GM23248 (cell line): ENCODE data around the gene KRT31. TPM values are rescaled to one million over a fixed set of nuclear protein-coding genes. Genes with fewer than 3 reads are reported as not detected.

Source experiments
- DNase-seq: peaks from one replicate; pipeline ENCODE4 v3.0.0-alpha.2; 2015
- H2AFZ ChIP-seq: fragments of 200-600 bp; sonication (generic); 2 replicates; pipeline ENCODE4 v1.6.1; 2016; ENCODE audit warnings: antibody characterized with exemption
- H3F3A ChIP-seq: fragments of 200-600 bp; sonication (generic); 2 replicates; pipeline ENCODE4 v1.6.1; 2016; ENCODE audit warnings: mild to moderate bottlenecking, antibody characterized with exemption, mixed run types; ENCODE audit not compliant: insufficient read depth
- H3K27ac ChIP-seq: fragments of 200-600 bp; sonication (generic); 2 replicates; pipeline ENCODE4 v1.5.1; 2016; ENCODE audit warnings: mild to moderate bottlenecking
- H3K27me3 ChIP-seq: fragments of 200-600 bp; sonication (generic); replicated peaks from 2 replicates; pipeline ENCODE4 v1.6.1; 2016; ENCODE audit warnings: mild to moderate bottlenecking; ENCODE audit not compliant: insufficient read depth
- H3K36me3 ChIP-seq: fragments of 200-600 bp; sonication (generic); 2 replicates; pipeline ENCODE4 v1.6.1; 2016; ENCODE audit warnings: low read depth, mild to moderate bottlenecking
- H3K4me1 ChIP-seq: fragments of 200-600 bp; sonication (generic); 2 replicates; pipeline ENCODE4 v1.6.1; 2016; ENCODE audit warnings: mild to moderate bottlenecking; ENCODE audit not compliant: insufficient read depth
- H3K4me2 ChIP-seq: fragments of 200-600 bp; sonication (generic); one replicate; pipeline ENCODE4 v1.6.1; 2016; ENCODE audit warnings: mild to moderate bottlenecking; ENCODE audit not compliant: unreplicated experiment
- H3K4me3 ChIP-seq: fragments of 200-600 bp; sonication (generic); 2 replicates; pipeline ENCODE4 v1.5.1; 2016; ENCODE audit warnings: mild to moderate bottlenecking
- H3K79me2 ChIP-seq: fragments of 200-600 bp; sonication (generic); 2 replicates; pipeline ENCODE4 v1.6.1; 2016; ENCODE audit warnings: mild to moderate bottlenecking; ENCODE audit not compliant: insufficient read depth
- H3K9ac ChIP-seq: fragments of 200-600 bp; sonication (generic); 2 replicates; pipeline ENCODE4 v1.6.1; 2016; ENCODE audit warnings: mild to moderate bottlenecking
- H3K9me2 ChIP-seq: fragments of 200-600 bp; sonication (generic); 2 replicates; pipeline ENCODE4 v1.6.1; 2016; ENCODE audit warnings: mixed run types, mild to moderate bottlenecking, moderate library complexity; ENCODE audit not compliant: insufficient read depth
- H3K9me3 ChIP-seq: fragments of 200-600 bp; sonication (generic); one replicate; pipeline ENCODE4 v1.6.1; 2017; ENCODE audit warnings: low read depth
- H4K20me1 ChIP-seq: fragments of 200-600 bp; sonication (generic); 2 replicates; pipeline ENCODE4 v1.6.0; 2016; ENCODE audit not compliant: insufficient read depth
- EZH2 ChIP-seq: fragments of 200-600 bp; sonication (generic); IDR thresholded peaks from 2 replicates; pipeline ENCODE4 v1.6.1; 2018; ENCODE audit warnings: antibody characterized with exemption, mild to moderate bottlenecking; ENCODE audit not compliant: insufficient read depth, poor library complexity, severe bottlenecking
- EZH2phosphoT487 ChIP-seq: fragments of 200-600 bp; sonication (generic); IDR thresholded peaks from 2 replicates; pipeline ENCODE4 v1.6.1; 2018; ENCODE audit warnings: antibody characterized with exemption, moderate library complexity, mild to moderate bottlenecking, low read depth; ENCODE audit not compliant: insufficient read depth
- WGBS, 2 experiments: methylation state at CpG; one replicate each; pipeline ENCODE4 v1.1.6; 2015 to 2017; ENCODE audit warnings: low lambda C conversion rate in 2 of 2, low coverage in 1 of 2; ENCODE audit errors: missing lambda C conversion rate in 2 of 2; 5-methylcytosine and 5-hydroxymethylcytosine counted together
- in situ Hi-C: fragments of 300-500 bp; cut with MboI; formaldehyde crosslinking; loops from 2 replicates; pipeline ENCODE4 v1.15.0; 2020
- polyA plus RNA-seq: library from polyadenylated mRNA; unstranded; fragments of >200 nt; fragmentation: Nextera tagmentation; extraction: Ambion mirVana; gene quantifications from 2 replicates; pipeline ENCODE4 v1.2.1, GENCODE V29; 2016
- total RNA-seq: library from RNA; depleted of rRNA; stranded (reverse); fragments of >200 nt; shearing (Covaris generic); gene quantifications from 2 replicates; pipeline ENCODE4 v1.2.3, GENCODE V29; 2014

Gene KRT31
- total and polyA plus RNA-seq, 2 experiments from 2014 or later = not detected

DNA sequence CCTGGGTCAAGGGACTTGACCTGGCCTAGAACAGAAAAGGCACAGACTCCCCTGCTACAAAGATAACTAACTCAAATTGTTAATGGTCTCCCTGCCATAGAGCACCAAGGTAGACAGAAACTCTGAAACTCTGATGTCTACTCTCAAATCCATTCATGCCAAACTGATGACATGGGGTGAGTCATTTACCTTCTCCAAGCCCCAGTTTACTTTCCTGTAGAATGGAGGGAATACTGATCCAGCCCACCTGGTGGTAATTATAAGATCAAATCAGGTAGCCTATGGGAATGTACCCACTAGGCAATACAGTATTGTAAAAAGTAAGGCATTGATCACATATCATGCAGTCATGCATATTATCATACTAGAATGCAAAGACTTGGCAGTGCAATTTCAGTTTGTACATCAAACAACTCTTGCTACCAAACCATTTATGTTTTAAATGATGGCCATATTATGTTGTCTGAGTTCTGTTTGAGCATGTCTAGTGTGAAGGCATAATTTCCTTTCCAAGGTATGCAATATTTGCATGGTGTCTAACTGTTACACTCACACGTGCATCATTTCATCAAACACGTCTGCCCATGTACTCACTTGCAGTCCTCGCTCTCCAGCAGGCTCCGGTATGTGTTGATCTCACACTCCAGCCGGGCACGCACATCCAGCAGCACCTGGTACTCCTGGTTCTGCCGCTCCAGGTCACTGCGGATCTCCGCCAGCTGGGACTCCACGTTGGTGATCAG, 3.0 kb downstream of the KRT31 start:
- no peak overlapping the region for H3K4me3 ChIP-seq
- no peaks in the 10 kb centered on the region for H3K9me2 ChIP-seq
- no peaks in the 10 kb centered on the region for H3K36me3 ChIP-seq
- H4K20me1 ChIP-seq = no peaks in the 10 kb centered on the region
- no peak overlapping the region for H3K9ac ChIP-seq
- H3K4me2 ChIP-seq = no peak overlapping the region
- in situ Hi-C loops = no loop called here
- WGBS, 2 experiments = 60 to 65% methylated on average over 10 of the region's 10 CpGs
- no peak overlapping the region for H2AFZ ChIP-seq
- no peak overlapping the region for H3K27ac ChIP-seq
- H3K4me1 ChIP-seq = peaks cover 17% of the 10 kb centered on the region
- no peaks in the 10 kb centered on the region for H3K27me3 ChIP-seq
- H3K79me2 ChIP-seq = no peaks in the 10 kb centered on the region
- H3K9me3 ChIP-seq = no peaks in the 10 kb centered on the region
- H3F3A ChIP-seq = no peaks in the 10 kb centered on the region; the same call in 1 of the 2 replicates
- no peak for DNase-seq
- TF ChIP-seq EZH2 = no peak
- no peak for TF ChIP-seq EZH2phosphoT487

DNA sequence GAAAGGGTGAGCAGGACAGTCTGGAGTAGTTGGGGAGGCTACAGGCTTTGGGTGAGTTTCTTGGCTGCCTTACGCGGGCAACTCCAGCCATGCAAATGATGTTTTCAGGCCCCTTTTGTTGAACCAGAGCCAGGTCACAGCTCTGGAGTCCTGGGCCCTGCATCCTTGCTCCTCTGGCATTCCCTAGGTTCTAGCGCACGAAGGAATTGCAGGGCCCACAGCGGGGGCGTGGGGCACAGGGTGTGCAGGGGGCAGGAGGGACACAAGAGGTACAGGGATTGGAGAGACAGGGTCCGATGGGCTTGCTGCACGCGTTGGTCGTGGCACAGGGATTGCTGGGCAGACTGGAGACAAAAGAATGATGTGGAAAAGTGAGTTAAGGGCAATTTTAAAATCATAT, 3.6 kb downstream of the KRT31 start:
- H3K9ac ChIP-seq = no peak overlapping the region
- no peak overlapping the region for H3K4me3 ChIP-seq
- TF ChIP-seq EZH2 = no peak
- no peaks in the 10 kb centered on the region for H3K36me3 ChIP-seq
- no peaks in the 10 kb centered on the region for H3K9me3 ChIP-seq
- H3K27ac ChIP-seq = no peak overlapping the region
- peaks cover 17% of the 10 kb centered on the region for H3K4me1 ChIP-seq
- H4K20me1 ChIP-seq = no peaks in the 10 kb centered on the region
- in situ Hi-C loops = no loop called here
- no peaks in the 10 kb centered on the region for H3K27me3 ChIP-seq
- DNase-seq = no peak
- H3K79me2 ChIP-seq = no peaks in the 10 kb centered on the region
- 90 to 92% methylated on average over 10 of the region's 10 CpGs for WGBS, 2 experiments
- no peak overlapping the region for H3K4me2 ChIP-seq
- no peak overlapping the region for H2AFZ ChIP-seq
- H3F3A ChIP-seq = no peaks in the 10 kb centered on the region; the same call in 1 of the 2 replicates
- no peaks in the 10 kb centered on the region for H3K9me2 ChIP-seq

DNA sequence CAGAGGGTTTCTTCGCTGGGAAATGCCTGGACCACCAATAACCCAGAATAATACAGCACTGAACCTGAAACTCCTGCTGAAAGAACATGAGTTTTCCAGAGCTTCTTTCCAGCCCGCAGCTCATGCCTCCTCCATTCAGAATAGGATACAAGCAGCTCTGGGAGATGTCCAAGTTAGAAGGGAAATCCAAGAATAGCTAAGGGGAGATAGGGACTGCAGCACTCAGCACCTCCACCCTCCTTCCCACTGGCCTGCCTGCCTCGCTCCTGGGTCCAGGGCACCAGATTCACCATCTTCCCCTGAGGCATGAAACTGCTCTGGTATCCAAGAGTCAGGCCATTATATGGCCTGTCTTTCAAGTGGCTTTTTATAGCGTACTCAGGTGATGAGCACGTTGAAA, 4.1 kb downstream of the KRT31 start:
- Histone ChIP-seq H3K4me1 (peaks cover 17% of the 10 kb centered on the region), H3K36me3 (no peaks in the 10 kb centered on the region), H2AFZ (no peak overlapping the region), H3K9me3 (no peaks in the 10 kb centered on the region), H3F3A (no peaks in the 10 kb centered on the region; the same call in 1 of the 2 replicates), H3K27ac (no peak overlapping the region), H4K20me1 (no peaks in the 10 kb centered on the region), H3K79me2 (no peaks in the 10 kb centered on the region), H3K27me3 (no peaks in the 10 kb centered on the region), H3K9me2 (no peaks in the 10 kb centered on the region), H3K9ac (no peak overlapping the region), H3K4me2 (no peak overlapping the region), H3K4me3 (no peak overlapping the region)
- in situ Hi-C loops = no loop called here
- WGBS, 2 experiments = 62 to 68% methylated on average over 5 of the region's 5 CpGs
- no peak for DNase-seq
- TF ChIP-seq EZH2 = no peak
- no peak for TF ChIP-seq EZH2phosphoT487

DNA sequence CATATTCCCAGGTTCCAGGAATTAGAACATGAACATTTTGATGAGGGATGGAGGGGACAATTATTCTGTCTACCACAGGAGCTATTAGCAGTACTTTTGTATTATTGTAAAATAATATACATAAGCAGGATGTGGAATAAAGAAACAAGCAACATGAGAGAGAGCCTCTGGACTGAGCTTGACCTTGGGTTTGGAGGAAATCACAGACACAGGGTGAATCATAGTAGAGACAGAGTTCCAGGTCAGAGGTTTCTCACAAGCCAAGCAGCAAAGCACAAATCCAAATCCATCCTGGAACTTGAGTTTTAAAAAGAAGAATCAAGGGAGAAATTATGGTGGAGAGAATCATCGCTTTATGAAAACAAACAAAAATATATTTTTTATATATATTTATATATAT, 5.1 kb downstream of the KRT31 start:
- Histone ChIP-seq H3K36me3 (no peaks in the 10 kb centered on the region), H3K9me3 (no peaks in the 10 kb centered on the region), H3K9me2 (no peaks in the 10 kb centered on the region), H3K79me2 (no peaks in the 10 kb centered on the region), H3F3A (no peaks in the 10 kb centered on the region; the same call in 1 of the 2 replicates), H3K4me2 (no peak overlapping the region), H3K27ac (no peak overlapping the region), H2AFZ (no peak overlapping the region), H3K4me1 (peaks cover 17% of the 10 kb centered on the region), H3K4me3 (no peak overlapping the region), H3K9ac (no peak overlapping the region), H4K20me1 (no peaks in the 10 kb centered on the region), H3K27me3 (no peaks in the 10 kb centered on the region)
- TF ChIP-seq EZH2phosphoT487 = no peak
- TF ChIP-seq EZH2 = no peak
- in situ Hi-C loops = no loop called here
- DNase-seq = peak; percentile 53
- WGBS, 2 experiments = 98 to 100% methylated on average over 1 of the region's 1 CpG
